Mesothelial cell of epicardium (in vitro differentiated cells): ENCODE results near the gene ADCK1. TPM values are rescaled to one million over a fixed set of nuclear protein-coding genes. Genes with fewer than 3 reads are reported as not detected.

ENCODE experiments used
- DNase-seq, 2 experiments: peaks; one replicate each; pipeline ENCODE4 v3.0.0; 2021; ENCODE audit warnings: low spot score in 2 of 2; ENCODE audit not compliant: unreplicated experiment in 2 of 2
- H3K27ac Mint-ChIP-seq: 2 replicates; pipeline ENCODE4 v1.8.0; 2021; ENCODE audit warnings: mixed read lengths
- H3K27me3 Mint-ChIP-seq: 2 replicates; pipeline ENCODE4 v1.8.0; 2021; ENCODE audit warnings: low read depth, mixed read lengths
- H3K36me3 Mint-ChIP-seq: 2 replicates; pipeline ENCODE4 v1.8.0; 2021; ENCODE audit warnings: mixed read lengths
- H3K4me1 Mint-ChIP-seq: 2 replicates; pipeline ENCODE4 v1.8.0; 2021; ENCODE audit warnings: mixed read lengths
- H3K4me3 Mint-ChIP-seq: 2 replicates; pipeline ENCODE4 v1.8.0; 2021; ENCODE audit warnings: mild to moderate bottlenecking, moderate library complexity, mixed read lengths
- H3K9me3 Mint-ChIP-seq: 2 replicates; pipeline ENCODE4 v1.8.0; 2021; ENCODE audit warnings: mixed read lengths
- total RNA-seq: library from RNA; stranded (reverse); gene quantifications from 3 replicates; pipeline ENCODE4 v1.2.1, GENCODE V29; 2021
- TF ChIP-seq, protein P1 (sequence below): fragments of 200-600 bp; sonication (generic); IDR thresholded peaks from one replicate; pipeline ENCODE4 v1.5.0; 2021; ENCODE audit warnings: antibody characterized with exemption; ENCODE audit not compliant: unreplicated experiment

Gene ADCK1
- total RNA-seq, 1 donor from 2014 or later: 13.3 TPM

DNA sequence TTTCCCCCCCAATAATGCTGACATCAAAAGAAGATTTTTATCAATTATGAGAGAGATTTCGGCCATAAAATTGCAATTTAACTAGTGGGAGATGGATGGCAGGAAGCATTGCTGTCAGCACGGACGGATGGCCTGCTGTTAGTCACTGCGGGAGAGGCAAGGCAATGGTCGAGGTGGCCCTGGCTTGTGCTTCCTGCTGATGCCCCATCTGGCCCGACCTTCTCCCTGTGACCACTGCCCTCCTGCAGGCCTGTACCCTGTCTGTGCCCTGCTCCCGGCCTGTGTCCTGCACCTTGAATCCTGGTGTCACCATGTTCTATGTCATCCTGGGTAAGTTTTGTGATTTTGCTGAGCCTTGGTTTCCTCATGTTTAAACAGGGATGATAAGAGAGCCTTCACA is 67.6 kb downstream of the ADCK1 start:
- no peak for DNase-seq
- Mint-ChIP-seq H3K27ac (no peak overlapping the region), H3K4me3 (no peak overlapping the region), H3K27me3 (no peaks in the 10 kb centered on the region), H3K4me1 (peaks cover 4% of the 10 kb centered on the region), H3K36me3 (peaks cover 17% of the 10 kb centered on the region), H3K9me3 (peaks cover 14% of the 10 kb centered on the region)
- TF ChIP-seq, protein P1, sequence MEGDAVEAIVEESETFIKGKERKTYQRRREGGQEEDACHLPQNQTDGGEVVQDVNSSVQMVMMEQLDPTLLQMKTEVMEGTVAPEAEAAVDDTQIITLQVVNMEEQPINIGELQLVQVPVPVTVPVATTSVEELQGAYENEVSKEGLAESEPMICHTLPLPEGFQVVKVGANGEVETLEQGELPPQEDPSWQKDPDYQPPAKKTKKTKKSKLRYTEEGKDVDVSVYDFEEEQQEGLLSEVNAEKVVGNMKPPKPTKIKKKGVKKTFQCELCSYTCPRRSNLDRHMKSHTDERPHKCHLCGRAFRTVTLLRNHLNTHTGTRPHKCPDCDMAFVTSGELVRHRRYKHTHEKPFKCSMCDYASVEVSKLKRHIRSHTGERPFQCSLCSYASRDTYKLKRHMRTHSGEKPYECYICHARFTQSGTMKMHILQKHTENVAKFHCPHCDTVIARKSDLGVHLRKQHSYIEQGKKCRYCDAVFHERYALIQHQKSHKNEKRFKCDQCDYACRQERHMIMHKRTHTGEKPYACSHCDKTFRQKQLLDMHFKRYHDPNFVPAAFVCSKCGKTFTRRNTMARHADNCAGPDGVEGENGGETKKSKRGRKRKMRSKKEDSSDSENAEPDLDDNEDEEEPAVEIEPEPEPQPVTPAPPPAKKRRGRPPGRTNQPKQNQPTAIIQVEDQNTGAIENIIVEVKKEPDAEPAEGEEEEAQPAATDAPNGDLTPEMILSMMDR: no peak

DNA sequence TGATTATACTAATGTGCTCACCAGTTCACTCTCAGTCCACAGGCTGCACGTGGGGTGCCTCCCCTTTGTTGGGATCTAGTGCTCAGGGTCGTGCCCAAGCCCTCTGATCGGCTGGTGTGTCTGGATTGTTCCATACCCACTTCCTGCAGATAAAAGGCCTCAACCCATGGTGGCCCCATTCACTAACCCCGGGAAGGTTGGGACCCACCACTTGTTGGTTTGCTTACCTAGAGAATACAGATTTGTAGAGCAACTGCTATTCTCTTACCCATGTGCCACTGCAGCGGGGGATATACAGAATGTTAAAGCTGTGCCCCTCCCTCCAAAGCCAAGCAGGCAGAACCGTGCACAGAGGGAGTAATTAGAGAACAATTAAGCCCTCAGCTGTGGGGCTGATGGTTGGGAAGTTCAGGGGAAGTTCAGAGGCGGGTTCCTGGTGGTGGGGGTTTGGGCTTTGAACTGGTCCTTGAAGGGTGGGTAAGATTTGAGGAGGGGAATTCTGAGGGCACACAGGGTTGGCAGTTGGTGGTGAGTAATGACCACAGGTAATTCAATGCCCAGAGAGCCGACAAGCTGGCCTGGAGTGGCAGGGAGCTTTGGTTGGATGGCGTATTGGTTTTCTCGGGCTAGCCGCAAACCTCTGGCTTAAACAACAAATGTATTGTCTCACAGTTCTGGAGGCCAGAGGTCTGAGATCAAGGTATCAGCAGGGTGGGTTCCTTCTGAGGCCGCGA is 68.8 kb downstream of the ADCK1 start:
- TF ChIP-seq, protein P1: no peak
- Mint-ChIP-seq H3K4me3 (no peak overlapping the region), H3K36me3 (peaks cover 16% of the 10 kb centered on the region), H3K27ac (no peak overlapping the region), H3K27me3 (no peaks in the 10 kb centered on the region), H3K9me3 (peaks cover 14% of the 10 kb centered on the region), H3K4me1 (no peaks in the 10 kb centered on the region)
- no peak for DNase-seq

DNA sequence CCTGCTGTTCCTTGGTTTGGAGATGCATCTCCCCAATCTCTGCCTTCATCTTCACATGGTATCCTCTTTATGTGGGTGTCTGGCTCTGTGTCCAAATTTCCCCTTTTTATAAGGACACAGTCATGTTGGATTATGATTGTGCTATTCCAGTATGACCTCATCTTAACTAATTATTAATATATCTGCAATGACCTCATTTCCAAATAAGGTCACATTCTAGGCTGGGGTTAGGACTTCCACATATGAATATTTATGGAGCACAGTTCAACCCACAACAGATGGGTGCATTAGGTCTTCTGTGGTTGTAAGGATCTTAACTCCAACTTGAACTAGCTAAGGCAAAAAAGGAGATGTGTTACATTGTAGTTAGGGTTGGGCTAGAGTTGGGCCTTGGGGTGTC is 69.4 kb downstream of the ADCK1 start:
- H3K4me3 Mint-ChIP-seq: no peak overlapping the region
- H3K4me1 Mint-ChIP-seq: no peaks in the 10 kb centered on the region
- TF ChIP-seq, protein P1: no peak
- H3K27me3 Mint-ChIP-seq: no peaks in the 10 kb centered on the region
- H3K9me3 Mint-ChIP-seq: peaks cover 10% of the 10 kb centered on the region
- no peak overlapping the region for H3K27ac Mint-ChIP-seq
- peaks cover 11% of the 10 kb centered on the region for H3K36me3 Mint-ChIP-seq
- no peak for DNase-seq

- no peak overlapping the region for H3K4me3 Mint-ChIP-seq
These were observed 70.7 kb downstream of the ADCK1 start for GRCh38 chr14:77870646-77871045.

GRCh38 chr14:77872152-77872551 is 72.2 kb downstream of the ADCK1 start:
- Mint-ChIP-seq H3K27me3 (no peaks in the 10 kb centered on the region), H3K9me3 (peaks cover 5% of the 10 kb centered on the region), H3K4me1 (no peaks in the 10 kb centered on the region), H3K4me3 (no peak overlapping the region), H3K36me3 (no peaks in the 10 kb centered on the region), H3K27ac (no peak overlapping the region)
- TF ChIP-seq, protein P1: no peak
- DNase-seq: no peak

More at GRCh38 chr14:77870646-77871045, 70.7 kb downstream of the ADCK1 start:
- DNase-seq: no peak
- Mint-ChIP-seq H3K27me3 (no peaks in the 10 kb centered on the region), H3K9me3 (peaks cover 3% of the 10 kb centered on the region), H3K36me3 (peaks cover 3% of the 10 kb centered on the region), H3K27ac (no peak overlapping the region), H3K4me1 (no peaks in the 10 kb centered on the region)
- TF ChIP-seq, protein P1: no peak
